Measurements from ENCODE around the gene MRPL41.
"Not testable (repeated sequence)": the region's sequence is repeated elsewhere in the genome, so short reads cannot be mapped to it uniquely, and the experiment has no call there.

The MRPL41 gene

DNA sequence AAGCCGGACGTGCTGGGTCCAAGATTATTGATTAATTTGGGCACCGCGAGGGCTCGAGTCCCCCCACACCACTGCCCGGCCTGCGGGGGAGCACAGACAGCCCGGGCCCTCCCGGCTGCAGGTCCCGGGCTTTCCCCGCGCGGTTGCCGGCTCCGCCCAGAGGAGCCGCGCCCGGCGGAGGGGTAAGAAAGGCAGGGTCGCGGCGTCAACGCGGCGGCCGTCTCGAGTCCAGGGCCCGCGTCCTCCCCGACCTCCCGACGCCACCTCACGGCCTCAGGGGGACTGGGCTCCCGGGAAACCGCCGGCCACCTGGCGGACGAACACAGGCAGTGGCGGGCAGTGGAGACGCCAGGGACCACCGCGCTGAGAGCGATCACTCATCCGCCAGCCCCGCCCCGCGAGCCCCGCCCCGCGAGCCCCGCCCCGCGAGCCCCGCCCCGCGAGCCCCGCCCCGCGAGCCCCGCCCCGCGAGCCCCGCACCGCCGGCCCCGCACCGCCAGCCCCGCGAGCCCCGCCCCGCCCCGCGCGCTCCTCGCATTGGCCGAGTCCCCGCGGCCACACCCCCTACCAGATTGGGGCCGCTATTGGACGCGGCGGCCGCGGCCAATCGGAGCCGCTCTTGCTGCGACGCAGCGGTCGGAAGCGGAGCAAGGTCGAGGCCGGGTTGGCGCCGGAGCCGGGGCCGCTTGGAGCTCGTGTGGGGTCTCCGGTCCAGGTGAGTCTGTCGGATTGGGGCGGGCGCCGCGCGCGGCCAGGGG, at the start of gene MRPL41:
Gene MRPL41 (plus strand): TSS at position 616 of the 758 bp plus-strand sequence. CDS start 203 bp downstream, outside the sequence.
- DNase-seq: no peak

DNA sequence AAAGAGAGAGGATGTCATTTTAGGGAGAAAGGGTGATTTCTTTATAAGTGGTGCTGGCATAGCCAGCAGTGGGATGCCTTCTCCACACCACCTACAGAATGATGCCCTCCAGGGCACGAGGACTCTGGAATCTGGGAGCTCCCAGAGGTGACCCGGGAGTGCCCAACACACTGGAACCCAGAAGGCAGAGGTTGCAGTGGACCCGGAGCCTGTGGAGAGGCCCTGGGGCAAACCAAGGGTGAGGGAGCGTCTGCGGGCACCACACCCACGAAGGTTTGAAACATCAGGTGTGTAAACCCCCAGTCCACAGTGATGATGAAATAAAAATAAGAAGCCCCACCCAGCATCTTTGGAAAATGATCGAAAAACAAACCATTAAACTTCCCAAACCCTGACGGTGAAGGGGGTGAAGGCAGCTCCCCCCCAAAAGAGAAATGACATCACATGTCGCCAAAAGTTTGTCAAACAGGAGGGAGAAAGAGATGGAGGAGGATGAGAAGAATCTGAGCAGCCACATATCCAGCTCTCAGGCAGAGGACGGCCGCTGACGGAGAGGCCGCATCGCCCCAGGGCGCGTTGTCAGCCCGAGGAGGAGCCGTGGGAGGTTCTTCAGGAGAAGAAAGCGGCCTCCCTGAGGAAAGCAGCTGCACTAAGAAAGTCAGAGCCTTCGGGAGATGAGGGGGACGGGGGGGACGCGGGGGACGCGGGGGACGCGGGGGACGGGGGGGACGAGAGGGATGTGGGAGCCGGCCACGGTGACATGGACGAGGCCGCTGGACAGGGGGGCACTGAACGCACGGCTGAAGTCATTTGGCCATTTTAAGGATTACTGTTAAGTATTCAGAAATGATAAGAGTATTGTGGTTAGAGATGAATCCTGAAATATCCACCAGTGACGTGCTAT, 49.4 kb upstream of the MRPL41 start:
- DNase-seq: no peak

DNA sequence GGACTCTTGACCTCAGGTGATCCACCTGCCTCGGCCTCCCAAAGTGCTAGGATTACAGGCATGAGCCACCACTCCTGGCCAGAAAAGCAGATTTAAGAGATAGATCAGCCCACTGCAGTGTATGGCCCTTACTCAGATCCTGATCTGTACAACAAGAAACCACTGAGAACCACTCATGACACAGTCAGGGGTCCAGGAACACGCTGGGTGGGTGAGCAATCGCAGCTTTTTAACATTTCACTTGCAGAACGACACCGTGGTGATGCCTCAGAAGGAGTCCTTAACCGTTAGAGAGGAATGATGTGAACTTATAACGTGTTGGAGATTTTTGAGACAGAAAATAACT, 47.3 kb upstream of the MRPL41 start:
- DNase-seq: no peak

DNA sequence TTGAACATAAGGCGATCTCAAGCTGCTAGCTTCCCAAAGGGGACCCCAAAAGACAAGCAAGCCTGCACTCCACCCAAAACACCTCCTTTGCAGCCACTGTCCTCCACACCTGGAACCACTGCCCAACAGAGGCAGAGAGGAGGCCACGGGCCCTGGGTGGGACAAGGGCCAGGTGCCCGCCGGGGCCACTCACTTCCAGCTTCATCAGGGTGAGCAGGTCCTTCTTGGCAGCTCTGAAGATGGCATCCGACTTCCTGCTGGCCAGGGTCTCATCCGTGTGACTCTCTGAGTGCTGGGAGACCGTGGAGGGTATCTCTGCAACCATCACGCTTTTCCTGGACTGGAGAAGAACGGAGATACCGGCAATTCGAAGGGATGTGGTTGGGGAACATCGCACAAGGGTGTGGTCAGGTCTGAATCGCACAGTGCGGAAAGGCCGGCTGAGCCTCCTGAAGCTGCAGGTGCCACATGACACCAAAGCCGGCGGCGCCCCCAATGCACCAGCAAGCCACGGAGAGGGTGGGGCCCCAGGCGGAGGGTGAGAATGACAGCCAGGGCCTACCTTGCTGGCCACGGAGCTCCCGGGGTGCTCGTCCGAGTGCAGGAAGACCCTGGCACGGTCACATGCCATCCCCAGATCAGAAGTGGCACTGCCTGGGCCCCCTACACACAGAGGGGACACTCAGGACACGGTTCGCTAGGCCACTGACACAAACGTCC, 46.1 kb upstream of the MRPL41 start:
- DNase-seq: no peak

DNA sequence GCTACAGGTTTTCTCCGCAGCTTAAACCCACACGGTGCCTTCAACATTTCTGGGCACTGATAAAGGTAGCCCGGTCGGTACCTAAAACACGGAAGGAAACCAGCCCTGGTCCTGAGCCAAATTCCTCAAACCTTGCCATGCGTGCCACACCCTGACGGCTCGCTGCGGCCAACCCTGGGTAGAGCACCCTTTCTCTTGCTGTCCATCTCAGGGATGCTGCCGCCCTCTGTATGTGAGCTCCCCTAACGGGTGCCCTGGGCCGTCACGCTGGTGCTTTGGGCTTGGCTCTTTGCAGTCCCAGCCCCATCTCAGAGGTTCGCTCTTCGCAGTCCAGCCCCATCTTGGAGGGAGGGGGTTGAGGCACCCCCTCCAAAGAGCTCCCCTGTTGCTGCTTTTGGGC, 45.4 kb upstream of the MRPL41 start:
- no peak for DNase-seq

DNA sequence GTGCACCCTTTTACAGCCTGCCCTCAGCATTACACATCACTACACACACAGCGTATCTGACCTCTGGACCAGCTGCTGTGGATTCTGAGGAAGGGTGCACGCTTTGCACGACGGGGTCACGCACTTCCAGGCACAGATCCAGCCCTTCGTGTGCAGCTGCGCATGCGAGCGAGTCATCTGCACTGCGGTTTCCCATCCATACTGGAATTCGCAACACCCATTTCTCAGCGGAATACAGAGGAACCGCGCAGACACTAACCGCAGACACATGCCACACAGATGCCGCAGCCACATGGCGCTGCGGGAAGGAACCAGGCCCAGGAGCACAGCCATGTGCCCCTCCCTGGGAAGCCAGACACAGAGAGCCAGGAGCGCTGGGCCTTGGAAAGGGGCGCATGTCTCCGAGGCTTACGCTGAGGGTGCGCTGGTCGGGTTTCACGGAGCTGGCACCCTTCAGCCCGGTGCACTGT, 44.9 kb upstream of the MRPL41 start:
- no peak for DNase-seq

DNA sequence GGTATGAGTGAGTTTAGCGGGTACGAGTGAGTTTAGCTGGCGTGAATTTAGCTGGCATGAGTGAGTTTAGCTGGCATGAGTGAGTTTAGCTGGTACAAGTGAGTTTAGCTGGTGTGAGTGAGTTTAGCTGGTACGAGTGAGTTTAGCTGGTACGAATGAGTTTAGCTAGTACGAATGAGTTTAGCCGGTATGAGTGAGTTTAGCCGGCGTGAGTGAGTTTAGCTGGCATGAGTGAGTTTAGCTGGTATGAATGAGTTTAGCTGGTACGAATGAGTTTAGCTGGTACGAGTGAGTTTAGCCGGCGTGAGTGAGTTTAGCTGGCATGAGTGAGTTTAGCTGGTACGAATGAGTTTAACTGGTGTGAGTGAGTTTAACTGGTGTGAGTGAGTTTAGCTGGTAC, 42.5 kb upstream of the MRPL41 start:
- no peak for DNase-seq

DNA sequence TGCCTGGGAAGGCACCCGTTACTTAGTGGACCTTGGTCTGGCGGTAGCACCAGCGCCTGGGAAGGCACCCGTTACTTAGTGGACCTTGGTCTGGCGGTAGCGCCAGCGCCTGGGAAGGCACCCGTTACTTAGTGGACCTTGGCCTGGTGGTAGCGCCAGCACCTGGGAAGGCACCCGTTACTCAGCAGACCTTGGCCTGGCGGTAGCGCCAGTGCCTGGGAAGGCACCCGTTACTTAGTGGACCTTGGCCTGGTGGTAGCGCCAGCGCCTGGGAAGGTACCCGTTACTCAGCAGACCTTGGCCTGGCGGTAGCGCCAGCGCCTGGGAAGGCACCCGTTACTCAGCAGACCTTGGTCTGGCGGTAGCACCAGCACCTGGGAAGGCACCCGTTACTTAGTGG, 40.6 kb upstream of the MRPL41 start:
- not testable (repeated sequence) for DNase-seq

DNA sequence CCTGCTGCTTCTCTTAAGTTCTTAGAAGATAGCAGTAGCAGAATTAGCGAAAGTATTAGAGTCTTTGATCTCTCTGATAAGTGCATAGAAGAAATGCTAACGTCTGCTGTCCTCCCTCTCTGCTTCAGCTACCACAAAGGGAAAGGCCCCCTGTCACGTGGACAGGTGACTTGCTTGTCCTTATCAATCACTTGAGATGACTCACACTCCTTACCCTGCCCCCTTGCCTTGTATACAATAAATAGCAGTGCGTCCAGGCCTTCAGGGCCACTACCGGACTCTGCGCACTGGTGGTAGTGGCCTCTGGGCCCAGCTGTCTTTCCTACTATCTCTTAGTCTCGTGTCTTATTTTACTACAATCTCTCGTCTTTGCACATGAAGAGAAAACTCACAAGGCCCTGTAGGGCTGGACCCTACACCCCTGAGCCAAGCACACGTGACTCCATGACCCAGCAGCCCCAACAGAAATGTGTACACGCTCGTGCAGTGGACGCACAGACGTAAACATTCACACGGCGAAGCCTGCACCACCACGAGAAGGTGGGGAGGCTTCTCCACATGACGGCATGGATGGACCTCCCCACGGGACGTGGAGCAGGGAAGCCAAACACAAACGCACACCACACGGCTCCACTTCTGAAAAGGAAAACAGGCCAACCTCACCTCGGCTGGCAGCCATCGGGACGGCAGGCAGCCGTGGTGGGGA, 39.8 kb upstream of the MRPL41 start:
- DNase-seq: no peak

DNA sequence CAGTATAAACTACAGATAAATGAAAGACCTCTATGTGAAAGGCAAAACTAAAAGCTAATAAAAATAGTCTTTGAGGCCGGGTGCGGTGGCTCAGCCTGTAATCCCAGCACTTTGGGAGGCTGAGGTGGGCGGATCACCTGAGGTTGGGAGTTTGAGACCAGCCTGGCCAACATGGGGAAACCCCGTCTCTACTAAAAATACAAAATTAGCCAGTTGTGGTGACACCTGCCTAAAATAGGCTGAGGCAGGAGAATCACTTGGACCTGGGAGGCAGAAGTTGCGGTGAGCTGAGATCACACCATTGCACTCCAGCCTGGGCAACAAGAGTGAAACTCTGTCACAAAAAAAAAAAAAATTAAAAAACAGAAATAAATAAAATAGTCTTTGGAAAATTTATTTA, 38.5 kb upstream of the MRPL41 start:
- not testable (repeated sequence) for DNase-seq

DNA sequence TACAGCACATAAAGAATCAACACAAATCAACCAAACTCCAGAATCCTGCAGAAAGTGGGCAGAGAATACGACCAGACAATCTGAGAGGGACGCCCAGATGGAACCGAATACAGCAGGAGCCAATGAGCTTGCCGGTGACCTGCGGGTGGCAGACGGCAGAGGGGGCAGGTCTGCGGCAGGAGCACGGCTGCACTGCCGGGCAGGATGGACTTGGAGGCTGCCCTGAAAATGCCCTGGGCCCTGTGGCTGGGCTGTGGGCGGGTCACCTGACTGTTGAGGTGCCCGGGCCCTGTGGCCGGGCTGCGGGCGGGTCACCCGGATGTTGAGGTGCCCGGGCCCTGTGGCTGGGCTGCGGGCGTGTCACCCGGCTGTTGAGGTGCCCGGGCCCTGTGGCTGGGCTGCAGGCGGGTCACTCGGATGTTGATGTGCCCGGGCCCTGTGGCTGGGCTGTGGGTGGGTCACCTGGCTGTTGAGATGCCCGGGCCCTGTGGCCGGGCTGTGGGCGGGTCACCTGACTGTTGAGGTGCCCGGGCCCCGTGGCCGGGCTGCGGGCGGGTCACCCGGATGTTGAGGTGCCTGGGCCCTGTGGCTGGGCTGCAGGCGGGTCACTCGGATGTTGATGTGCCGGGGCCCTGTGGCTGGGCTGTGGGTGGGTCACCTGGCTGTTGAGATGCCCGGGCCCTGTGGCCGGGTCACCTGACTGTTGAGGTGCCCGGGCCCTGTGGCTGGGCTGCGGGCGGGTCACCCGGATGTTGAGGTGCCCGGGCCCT, 37.7 kb upstream of the MRPL41 start:
- DNase-seq: not testable (repeated sequence)

DNA sequence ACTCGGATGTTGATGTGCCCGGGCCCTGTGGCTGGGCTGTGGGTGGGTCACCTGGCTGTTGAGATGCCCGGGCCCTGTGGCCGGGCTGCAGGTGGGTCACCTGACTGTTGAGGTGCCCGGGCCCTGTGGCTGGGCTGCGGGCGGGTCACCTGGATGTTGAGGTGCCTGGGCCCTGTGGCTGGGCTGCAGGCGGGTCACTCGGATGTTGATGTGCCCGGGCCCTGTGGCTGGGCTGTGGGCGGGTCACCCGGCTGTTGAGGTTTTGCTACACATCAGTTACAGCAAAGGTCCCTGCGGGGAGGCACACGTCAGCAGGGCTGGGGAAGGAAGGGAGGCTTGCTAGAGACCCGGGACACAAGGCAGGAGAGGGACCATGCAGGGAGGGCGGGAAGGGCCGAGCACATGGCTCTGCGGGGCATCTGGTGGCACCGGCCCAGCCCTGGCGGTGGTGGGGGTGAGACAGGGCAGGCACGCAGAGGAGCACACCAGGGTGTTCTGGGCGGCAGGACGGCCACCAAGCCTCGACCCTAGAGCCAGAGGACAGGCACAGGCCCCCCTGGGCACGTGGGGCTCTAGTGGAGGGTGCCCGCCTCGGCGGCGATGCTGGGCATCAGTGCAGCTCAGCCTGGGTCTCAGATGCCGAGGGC, 36.9 kb upstream of the MRPL41 start:
- no peak for DNase-seq

DNA sequence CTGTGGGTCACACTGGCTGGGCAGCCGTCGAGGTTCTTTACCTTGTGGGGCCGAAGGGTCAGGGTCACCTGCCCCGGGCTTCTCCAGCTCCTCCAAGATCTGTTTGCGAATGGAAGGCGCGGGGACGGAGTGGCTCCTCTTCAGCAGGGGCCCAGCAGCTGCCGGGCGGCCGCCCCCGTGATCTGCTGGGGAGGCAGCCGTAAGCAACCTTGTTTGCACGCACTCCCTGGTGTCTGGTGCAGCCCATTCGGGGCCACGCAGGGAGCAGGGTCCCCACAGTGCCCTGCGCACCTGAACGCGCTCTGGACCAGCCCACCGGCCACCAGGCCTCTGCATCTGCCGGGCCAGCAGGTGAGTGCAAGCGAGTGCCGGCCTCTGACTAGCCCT, 36.3 kb upstream of the MRPL41 start:
- DNase-seq: no peak

DNA sequence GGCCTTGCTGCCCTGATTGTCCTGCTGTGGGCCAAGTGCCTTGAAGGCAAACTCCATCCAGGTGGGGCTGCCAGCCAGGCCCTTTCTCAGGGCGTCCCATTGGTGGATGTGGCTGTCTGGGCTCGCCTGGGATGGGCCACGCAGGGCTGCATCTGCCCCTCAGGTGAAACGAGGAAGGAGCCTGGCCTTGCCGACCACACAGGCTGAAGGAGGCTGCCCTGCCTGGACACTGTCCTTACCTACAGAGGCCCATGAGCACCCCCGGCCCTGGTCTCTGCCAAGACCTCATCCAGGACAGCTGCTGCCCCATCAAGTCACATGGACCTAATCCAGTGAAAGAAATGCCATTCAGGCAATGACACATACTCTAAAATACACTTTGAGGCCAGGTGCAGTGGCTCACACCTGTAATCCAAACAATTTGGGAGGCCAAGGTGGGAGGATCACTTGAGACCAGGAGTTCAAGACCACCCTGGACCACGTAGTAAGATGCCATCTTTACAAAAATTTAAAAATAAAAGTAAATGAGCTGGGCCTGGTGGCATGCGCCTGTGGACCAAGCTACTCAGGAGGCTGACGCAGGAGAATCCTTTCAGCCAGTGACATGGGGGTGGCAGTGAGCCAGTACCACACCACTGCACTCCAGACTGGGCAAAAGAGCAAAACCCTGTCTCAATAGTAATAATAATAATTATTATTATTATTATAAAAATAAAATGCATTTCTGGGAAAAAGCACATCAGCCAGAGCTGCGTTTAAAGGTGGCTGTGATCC, 35.3 kb upstream of the MRPL41 start:
- DNase-seq: no peak

DNA sequence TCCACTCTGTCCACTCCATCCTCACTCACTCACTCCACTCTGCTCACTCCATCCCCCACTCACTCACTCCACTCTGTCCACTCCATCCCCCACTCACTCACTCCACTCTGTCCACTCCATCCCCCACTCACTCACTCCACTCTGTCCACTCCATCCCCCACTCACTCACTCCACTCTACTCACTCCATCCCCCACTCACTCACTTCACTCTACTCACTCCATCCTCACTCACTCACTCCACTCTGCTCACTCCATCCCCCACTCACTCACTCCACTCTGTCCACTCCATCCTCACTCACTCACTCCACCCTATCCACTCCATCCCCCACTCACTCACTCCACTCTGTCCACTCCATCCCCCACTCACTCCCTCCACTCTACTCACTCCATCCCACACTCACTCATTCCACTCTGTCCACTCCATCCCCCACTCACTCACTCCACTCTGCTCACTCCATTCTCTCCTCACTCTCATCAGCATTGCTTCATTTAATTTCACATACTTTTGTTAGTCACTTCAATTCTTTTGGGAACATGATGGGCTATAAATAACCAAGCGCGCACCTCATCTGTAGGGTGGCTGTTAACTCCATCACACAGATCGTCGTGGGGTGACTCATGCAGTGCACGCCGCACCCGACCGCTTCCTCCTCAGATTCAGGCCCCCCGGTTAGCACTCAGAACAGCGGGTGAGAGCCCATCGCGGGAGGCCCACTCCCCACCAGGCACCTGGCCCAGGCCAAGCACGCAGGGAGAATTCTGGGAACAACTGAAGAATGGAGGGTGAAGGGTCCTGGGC, 32.8 kb upstream of the MRPL41 start:
- DNase-seq: not testable (repeated sequence)

DNA sequence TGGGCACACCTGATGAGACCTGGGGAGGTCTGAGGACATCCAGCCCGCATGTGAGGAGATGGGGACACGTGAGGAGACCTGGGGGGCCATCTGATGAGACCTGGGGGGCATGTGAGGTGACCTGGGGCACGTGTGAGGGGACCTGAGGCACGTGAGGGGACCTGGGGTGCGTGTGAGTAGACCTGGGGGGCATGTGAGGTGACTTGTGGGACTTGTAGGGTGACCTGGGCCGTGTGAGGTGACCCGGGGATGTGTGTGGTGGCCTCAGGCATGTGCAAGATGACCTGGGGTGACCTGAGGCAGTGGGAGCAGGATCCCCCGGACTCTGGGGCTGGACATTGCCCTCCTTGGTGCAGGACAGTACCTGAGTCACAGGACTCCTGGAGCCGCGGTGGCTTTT, 32.1 kb upstream of the MRPL41 start:
- DNase-seq: no peak

DNA sequence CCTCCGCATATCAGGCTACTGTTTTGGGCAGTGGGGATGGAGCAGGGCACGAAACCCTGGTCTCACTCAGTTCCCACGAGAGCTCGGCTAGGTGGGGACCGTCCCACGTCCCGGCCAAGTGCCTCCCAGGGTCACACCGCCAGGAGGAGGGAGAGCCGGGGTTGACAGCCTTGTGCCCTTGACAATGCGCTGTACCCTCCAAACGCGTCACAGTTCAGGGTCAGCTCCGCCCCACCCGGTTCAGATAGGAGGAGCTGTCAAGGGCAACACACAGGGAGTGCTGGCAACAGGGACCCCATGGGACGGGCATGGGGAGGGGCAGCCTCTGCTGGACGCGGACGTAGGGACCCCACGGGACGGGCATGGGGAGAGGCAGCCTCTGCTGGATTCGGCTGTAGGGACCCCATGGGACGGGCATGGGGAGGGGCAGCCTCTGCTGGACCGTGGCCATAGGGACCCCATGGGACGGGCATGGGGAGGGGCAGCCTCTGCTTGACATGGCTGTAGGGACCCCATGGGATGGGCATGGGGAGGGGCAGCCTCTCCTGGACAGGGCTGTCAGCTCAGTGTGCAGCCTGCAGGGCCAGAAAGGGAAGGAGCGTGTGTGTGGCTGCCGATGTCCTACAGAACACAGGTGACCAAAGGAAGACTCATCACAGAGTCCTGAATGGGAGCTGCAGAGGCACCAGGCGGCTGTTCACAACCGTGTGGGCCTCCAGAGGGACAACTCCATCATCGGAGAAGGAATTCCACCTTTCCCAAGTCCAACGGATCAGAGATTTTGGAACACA, 30.9 kb upstream of the MRPL41 start:
- DNase-seq: no peak

DNA sequence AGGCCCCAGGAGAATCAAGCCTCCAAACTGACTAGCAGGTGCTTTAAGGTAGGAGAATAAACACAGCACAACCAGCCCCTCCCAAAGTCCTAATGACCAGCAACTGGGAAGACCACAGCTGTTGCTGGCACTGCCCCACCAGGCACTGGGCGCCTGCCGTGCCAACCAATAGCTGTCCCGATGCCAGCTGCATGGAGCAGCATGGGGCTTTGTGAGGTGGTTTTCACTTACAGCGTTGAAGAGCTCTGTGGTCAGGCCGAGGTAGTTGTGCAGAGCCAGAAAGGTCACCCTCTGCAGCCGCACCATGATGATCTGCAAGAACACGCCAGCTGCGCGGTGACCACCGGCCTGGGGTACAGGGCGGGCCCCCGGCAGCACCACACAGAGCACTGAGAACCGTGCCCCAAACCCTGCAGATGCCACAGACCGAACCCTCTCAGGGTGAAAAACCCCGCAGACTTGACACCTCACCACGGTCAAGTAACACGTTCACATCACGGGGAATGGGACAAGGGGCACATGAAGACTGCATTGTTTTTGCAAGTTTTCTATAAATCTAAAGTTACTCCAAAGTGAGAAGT, 30.2 kb upstream of the MRPL41 start:
- no peak for DNase-seq
